ENCODE results near the gene VWA1.

Gene VWA1

GRCh38 chr1:1489231-1489630, 53.7 kb downstream of the VWA1 start:
- DNase-seq (ENCODE audit: low spot score): no peak
- H3K27ac ChIP-seq: no peak overlapping the region
- H3K4me3 ChIP-seq: no peak overlapping the region
- TF ChIP-seq CTCF (IDR thresholded peaks at IDR 0.05): no peak

GRCh38 chr1:1489861-1490260, 54.4 kb downstream of the VWA1 start:
- TF ChIP-seq CTCF (IDR thresholded peaks at IDR 0.05): no peak
- DNase-seq (ENCODE audit: low spot score): no peak
- Histone ChIP-seq H3K27ac (no peak overlapping the region), H3K4me3 (no peak overlapping the region)

- DNase-seq (ENCODE audit: low spot score): no peak
Observed at GRCh38 chr1:1490633-1491230, 55.2 kb downstream of the VWA1 start.

GRCh38 chr1:1491601-1492000, 56.1 kb downstream of the VWA1 start:
- no peak for TF ChIP-seq CTCF (IDR thresholded peaks at IDR 0.05)
- no peak overlapping the region for H3K27ac ChIP-seq
- H3K4me3 ChIP-seq: no peak overlapping the region
- no peak for DNase-seq (ENCODE audit: low spot score)

More at GRCh38 chr1:1490633-1491230, 55.2 kb downstream of the VWA1 start:
- H3K4me3 ChIP-seq: no peak overlapping the region
- TF ChIP-seq CTCF (IDR thresholded peaks at IDR 0.05): no peak
- H3K27ac ChIP-seq: no peak overlapping the region

All from coronary artery (tissue), 2 donors.